ENCODE measurements around the gene ABHD5.

Gene ABHD5

DNA sequence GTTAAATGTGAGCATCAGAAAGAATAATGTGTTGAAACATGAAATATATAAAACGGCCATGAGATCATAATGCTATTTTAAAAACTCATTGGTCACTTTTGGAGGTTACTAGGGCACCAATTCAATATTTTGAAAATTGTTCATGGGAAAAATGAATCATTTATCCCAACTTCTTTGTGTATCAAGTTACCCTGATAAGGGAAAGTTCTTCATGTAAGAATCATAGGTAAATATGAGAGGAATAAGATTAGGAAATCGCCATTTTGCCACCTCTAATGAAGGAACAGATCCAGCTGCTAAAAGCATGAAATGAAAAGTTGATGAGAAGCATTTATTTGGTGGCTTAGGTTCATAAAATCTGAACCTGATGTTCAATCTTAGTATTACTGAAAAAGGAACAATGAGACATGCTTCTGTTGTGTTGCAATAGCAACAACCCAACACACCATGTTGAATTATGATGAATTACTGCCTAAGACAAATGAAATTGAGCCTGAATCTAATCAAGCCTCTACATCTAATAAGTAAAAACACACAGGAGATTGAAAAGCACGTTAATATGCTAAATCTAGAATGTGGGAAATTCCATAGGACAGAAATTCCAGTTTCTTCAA is 32.5 kb downstream of the ABHD5 start:
- in situ Hi-C loops (cut with MboI; ENCODE audit: low pct_unique_long_range_greater_than_20kb, low sequenced_read_pairs, unreplicated experiment), result no loop called here
- no peak for DNase-seq (ENCODE audit: low spot score)
- TF ChIP-seq CTCF (IDR thresholded peaks at IDR 0.05; ENCODE audit: extremely low read depth, insufficient read depth, missing control alignments), result no peak

DNA sequence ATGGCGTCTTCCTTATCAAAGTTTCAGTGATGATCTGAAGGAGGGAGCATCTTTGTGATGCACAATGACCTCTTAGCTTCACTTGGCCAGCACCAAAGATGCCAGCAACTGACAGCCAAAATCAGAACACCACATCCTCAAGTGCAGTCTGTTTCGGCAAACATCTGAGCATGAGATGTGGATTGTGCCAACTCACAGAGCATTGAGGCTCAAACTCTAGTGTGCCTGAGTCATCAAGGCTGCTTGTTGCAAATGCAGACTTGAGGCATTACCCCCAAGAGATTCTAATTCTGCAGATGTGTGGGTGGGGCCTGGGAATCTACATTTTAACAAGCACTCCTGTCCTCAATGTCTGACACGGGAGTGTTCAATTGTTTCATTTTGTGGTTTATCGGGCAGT is 35.8 kb downstream of the ABHD5 start:
- in situ Hi-C loops (cut with MboI; ENCODE audit: low pct_unique_long_range_greater_than_20kb, low sequenced_read_pairs, unreplicated experiment), result no loop called here
- TF ChIP-seq CTCF (IDR thresholded peaks at IDR 0.05; ENCODE audit: extremely low read depth, insufficient read depth, missing control alignments), result no peak
- no peak for DNase-seq (ENCODE audit: low spot score)

DNA sequence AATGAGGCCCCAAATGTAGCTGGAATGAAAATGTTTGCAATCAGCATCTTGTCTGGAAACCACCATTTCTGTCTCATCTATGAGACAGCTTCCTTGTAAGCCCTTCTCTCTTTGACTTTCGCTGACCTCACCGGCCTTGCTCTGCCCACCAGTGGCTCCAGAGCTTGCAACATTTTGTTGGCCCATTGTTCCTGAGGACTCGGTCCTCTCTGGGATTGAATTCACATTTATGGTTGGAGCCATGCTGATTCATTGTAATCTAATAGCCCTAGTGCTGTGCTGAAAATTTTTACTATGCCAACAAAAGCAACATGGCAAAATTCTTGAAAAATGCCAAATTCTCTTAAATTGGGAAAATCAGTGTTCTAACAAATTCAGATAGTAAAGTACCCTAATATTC is 37.2 kb downstream of the ABHD5 start:
- TF ChIP-seq CTCF (IDR thresholded peaks at IDR 0.05; ENCODE audit: extremely low read depth, insufficient read depth, missing control alignments), result no peak
- no peak for DNase-seq (ENCODE audit: low spot score)
- in situ Hi-C loops (cut with MboI; ENCODE audit: low pct_unique_long_range_greater_than_20kb, low sequenced_read_pairs, unreplicated experiment), result no loop called here

DNA sequence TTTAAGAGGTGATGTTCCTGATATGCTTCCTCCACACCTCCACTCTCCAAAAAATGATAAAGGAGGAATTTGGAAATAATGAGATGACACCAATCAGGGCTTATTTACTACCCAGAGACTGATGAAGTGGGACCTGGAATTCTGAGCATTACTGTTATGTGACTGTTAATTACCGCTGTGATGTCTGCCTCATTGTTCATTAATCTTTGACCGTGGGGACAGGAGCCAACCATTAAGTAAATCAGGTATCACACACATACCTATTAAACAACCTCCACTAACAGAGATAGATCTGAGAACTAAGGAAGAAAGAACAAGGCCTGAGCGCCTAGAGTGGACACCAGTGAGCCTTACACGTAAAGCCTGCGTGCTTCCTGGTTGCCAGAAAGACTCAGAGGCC is 37.7 kb downstream of the ABHD5 start:
- DNase-seq (ENCODE audit: low spot score), result no peak
- in situ Hi-C loops (cut with MboI; ENCODE audit: low pct_unique_long_range_greater_than_20kb, low sequenced_read_pairs, unreplicated experiment), result no loop called here
- no peak for TF ChIP-seq CTCF (IDR thresholded peaks at IDR 0.05; ENCODE audit: extremely low read depth, insufficient read depth, missing control alignments)

- in situ Hi-C loops (cut with MboI; ENCODE audit: low pct_unique_long_range_greater_than_20kb, low sequenced_read_pairs, unreplicated experiment), result no loop called here
- DNase-seq (ENCODE audit: low spot score), result no peak
- no peak for TF ChIP-seq CTCF (IDR thresholded peaks at IDR 0.05; ENCODE audit: extremely low read depth, insufficient read depth, missing control alignments)
Observed at GRCh38 chr3:43728947-43729346, 38.2 kb downstream of the ABHD5 start.

- no peak for TF ChIP-seq CTCF (IDR thresholded peaks at IDR 0.05; ENCODE audit: extremely low read depth, insufficient read depth, missing control alignments)
- no peak for DNase-seq (ENCODE audit: low spot score)
- in situ Hi-C loops (cut with MboI; ENCODE audit: low pct_unique_long_range_greater_than_20kb, low sequenced_read_pairs, unreplicated experiment), result no loop called here
Observed at GRCh38 chr3:43729707-43730414, 39.1 kb downstream of the ABHD5 start.
